Liver (tissue), 9 donors: ENCODE results near the gene MRPL40. TPM values are rescaled to one million over a fixed set of nuclear protein-coding genes. Genes with fewer than 3 reads are reported as not detected.

Source experiments
- DNase-seq: peaks from one replicate; pipeline ENCODE4 v3.0.0-alpha.2; 2017; ENCODE audit warnings: low spot score
- H3K27ac ChIP-seq, 2 donors: one replicate each; pipeline ENCODE4 v1.7.0; 2013; ENCODE audit warnings: inconsistent platforms in 2 of 2, low read length in 2 of 2, control low read depth in 1 of 2, low read depth in 1 of 2, mild to moderate bottlenecking in 1 of 2
- H3K27me3 ChIP-seq, 4 donors: one replicate each; pipeline versions ENCODE4 v1.6.1 to v1.7.0; 2013; ENCODE audit warnings: low read length in 3 of 4, inconsistent platforms in 1 of 4, mild to moderate bottlenecking in 1 of 4, moderate library complexity in 1 of 4; ENCODE audit not compliant: control insufficient read depth in 4 of 4, insufficient read depth in 4 of 4
- H3K36me3 ChIP-seq, 4 donors: one replicate each; pipeline versions ENCODE4 v1.6.1 to v1.7.0; 2013; ENCODE audit warnings: low read length in 3 of 4, mild to moderate bottlenecking in 3 of 4, low read depth in 1 of 4, moderate library complexity in 1 of 4; ENCODE audit not compliant: control insufficient read depth in 4 of 4, insufficient read depth in 3 of 4
- H3K4me1 ChIP-seq, 4 donors: one replicate each; pipeline versions ENCODE4 v1.6.1 to v1.7.0; 2013; ENCODE audit warnings: low read length in 3 of 4, mild to moderate bottlenecking in 3 of 4, moderate library complexity in 1 of 4; ENCODE audit not compliant: control insufficient read depth in 4 of 4, insufficient read depth in 4 of 4
- H3K4me3 ChIP-seq, 3 donors: one replicate each; pipeline versions ENCODE4 v1.6.1 to v1.7.0; 2013; ENCODE audit warnings: low read length in 3 of 3, control low read depth in 1 of 3, low read depth in 1 of 3, mild to moderate bottlenecking in 1 of 3
- H3K9ac ChIP-seq, 2 donors: one replicate each; pipeline ENCODE4 v1.7.0; 2013; ENCODE audit warnings: low read length in 2 of 2, mild to moderate bottlenecking in 2 of 2, moderate library complexity in 2 of 2, control low read depth in 1 of 2, low read depth in 1 of 2
- H3K9me3 ChIP-seq, 4 donors: one replicate each; pipeline versions ENCODE4 v1.6.1 to v1.7.0; 2013; ENCODE audit warnings: low read length in 3 of 4; ENCODE audit not compliant: control insufficient read depth in 4 of 4
- EGR1 ChIP-seq, 2 donors: IDR thresholded peaks; 2 replicates each; pipeline ENCODE4 v1.6.1; 2016 to 2018; ENCODE audit warnings: antibody characterized with exemption in 2 of 2, low read depth in 2 of 2
- FOXA2 ChIP-seq: IDR thresholded peaks from 2 replicates; pipeline ENCODE4 v1.6.1; 2016; ENCODE audit warnings: antibody characterized with exemption
- GABPA ChIP-seq, 2 donors: IDR thresholded peaks in 1 of 2; conservative IDR thresholded peaks in 1 of 2; 2 replicates each; pipeline ENCODE4 v1.6.1; 2016; ENCODE audit warnings: antibody characterized with exemption in 2 of 2, mild to moderate bottlenecking in 1 of 2, moderate library complexity in 1 of 2
- HNF4A ChIP-seq, 2 donors: conservative IDR thresholded peaks; 2 replicates each; pipeline ENCODE4 v1.6.1; 2016; ENCODE audit warnings: antibody characterized with exemption in 2 of 2, mild to moderate bottlenecking in 2 of 2
- HNF4G ChIP-seq: IDR thresholded peaks from 2 replicates; pipeline ENCODE4 v1.6.1; 2016; ENCODE audit warnings: antibody characterized with exemption
- JUND ChIP-seq, 2 donors: IDR thresholded peaks; 2 replicates each; pipeline ENCODE4 v1.6.1; 2016; ENCODE audit warnings: antibody characterized with exemption in 2 of 2
- MAX ChIP-seq: IDR thresholded peaks from 2 replicates; pipeline ENCODE4 v1.6.1; 2016; ENCODE audit warnings: antibody characterized with exemption
- NR2F2 ChIP-seq: IDR thresholded peaks from 2 replicates; pipeline ENCODE4 v1.6.1; 2016; ENCODE audit warnings: antibody characterized with exemption
- RAD21 ChIP-seq, 2 donors: IDR thresholded peaks; 2 replicates each; pipeline ENCODE4 v1.6.1; 2016; ENCODE audit warnings: antibody characterized with exemption in 2 of 2, mild to moderate bottlenecking in 2 of 2
- RXRA ChIP-seq, 2 donors: IDR thresholded peaks; 2 replicates each; pipeline ENCODE4 v1.6.1; 2017 to 2018; ENCODE audit warnings: antibody characterized with exemption in 2 of 2, mild to moderate bottlenecking in 1 of 2
- SP1 ChIP-seq: IDR thresholded peaks from 2 replicates; pipeline ENCODE4 v1.6.1; 2018; ENCODE audit warnings: antibody characterized with exemption, mild to moderate bottlenecking
- TAF1 ChIP-seq: conservative IDR thresholded peaks from 2 replicates; pipeline ENCODE4 v1.6.1; 2016; ENCODE audit warnings: antibody characterized with exemption, mild to moderate bottlenecking
- YY1 ChIP-seq: IDR thresholded peaks from 2 replicates; pipeline ENCODE4 v1.6.1; 2016; ENCODE audit warnings: antibody characterized with exemption, mild to moderate bottlenecking
- WGBS: extraction: QIAGEN DNeasy Blood & Tissue Kit; methylation state at CpG from one replicate; pipeline ENCODE4 v1.1.7; 2013; 5-methylcytosine and 5-hydroxymethylcytosine counted together
- polyA plus RNA-seq, 2 donors: library from polyadenylated mRNA; stranded (reverse) in 1 of 2; unstranded in 1 of 2; fragments of 200-250 nt in 1 of 2; fragments of >200 nt in 1 of 2; fragmentation: Nextera tagmentation in 1 of 2; extraction: Ambion mirVana in 1 of 2; gene quantifications; one replicate each; pipeline versions ENCODE4 v1.2.1 to v1.2.3, GENCODE V29; 2013 to 2015
- total RNA-seq, 2 donors: library from RNA; depleted of rRNA; stranded (reverse); fragments of >200 nt; gene quantifications; one replicate each; pipeline ENCODE4 v1.2.3, GENCODE V29; 2014
- TF ChIP-seq, protein P1 (sequence below): IDR thresholded peaks from 2 replicates; pipeline ENCODE4 v1.6.1; 2016; ENCODE audit warnings: antibody characterized with exemption, mild to moderate bottlenecking
- TF ChIP-seq, protein P2 (sequence below): IDR thresholded peaks from 2 replicates; pipeline ENCODE4 v1.6.1; 2016; ENCODE audit warnings: antibody characterized with exemption
- TF ChIP-seq, protein P3 (sequence below): fragments of 150-350 bp; IDR thresholded peaks from 2 replicates; pipeline ENCODE4 v1.5.1; 2017; ENCODE audit warnings: improper control_type of control experiment, low read depth, low read length; ENCODE audit not compliant: missing input control
- TF ChIP-seq, protein P4 (sequence below): IDR thresholded peaks from 2 replicates; pipeline ENCODE4 v1.6.1; 2016; ENCODE audit warnings: antibody characterized with exemption
- donor health status: healthy.
- donor health status: healthy.
- donor health status: healthy.
- donor health status: healthy.
- donor health status: healthy.

MRPL40 gene
- total and polyA plus RNA-seq, 4 donors = 11.3 to 52.0 (median 27.7) TPM

DNA sequence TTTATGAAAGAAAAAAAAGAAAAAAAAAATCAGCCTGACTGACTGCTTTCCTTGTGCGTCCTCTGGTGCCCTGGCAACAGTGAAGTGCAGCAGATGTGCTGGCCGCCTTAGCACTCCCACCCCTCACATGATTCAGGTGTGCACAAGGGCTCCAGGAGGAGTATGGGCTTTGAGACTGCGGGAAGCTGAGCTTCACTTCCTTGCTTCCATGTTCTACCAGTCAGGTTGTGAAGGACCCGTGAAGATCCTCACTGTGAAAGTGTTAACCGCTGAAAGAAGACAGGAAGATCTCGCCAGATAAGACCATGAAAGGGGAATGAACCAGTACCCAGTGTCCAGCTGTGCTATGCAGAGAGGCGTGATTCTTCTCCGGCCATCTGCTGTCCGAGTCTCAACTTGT is 49.1 kb upstream of the MRPL40 start:
- Histone ChIP-seq H3K36me3 (peaks cover 10 to 67% (median 54%) of the 10 kb centered on the region in 4 donors), H3K27me3 (no peaks in the 10 kb centered on the region), H3K4me3 (no peak overlapping the region), H3K9me3 (no peaks in the 10 kb centered on the region), H3K27ac (no peak overlapping the region), H3K4me1 (peaks cover 0 to 2% (median under 1%) of the 10 kb centered on the region in 4 donors), H3K9ac (no peak overlapping the region)
- DNase-seq = no peak
- TF ChIP-seq EGR1 (IDR thresholded peaks at IDR 0.05; ENCODE audit: low read depth in 2 of 2) = no peak
- TF ChIP-seq SP1 = no peak
- TF ChIP-seq RAD21 (IDR thresholded peaks at IDR 0.05) = no peak
- TF ChIP-seq JUND (IDR thresholded peaks at IDR 0.05) = no peak
- no peak for TF ChIP-seq RXRA (IDR thresholded peaks at IDR 0.05)
- TF ChIP-seq MAX = no peak
- no peak for TF ChIP-seq YY1
- TF ChIP-seq, protein P1, sequence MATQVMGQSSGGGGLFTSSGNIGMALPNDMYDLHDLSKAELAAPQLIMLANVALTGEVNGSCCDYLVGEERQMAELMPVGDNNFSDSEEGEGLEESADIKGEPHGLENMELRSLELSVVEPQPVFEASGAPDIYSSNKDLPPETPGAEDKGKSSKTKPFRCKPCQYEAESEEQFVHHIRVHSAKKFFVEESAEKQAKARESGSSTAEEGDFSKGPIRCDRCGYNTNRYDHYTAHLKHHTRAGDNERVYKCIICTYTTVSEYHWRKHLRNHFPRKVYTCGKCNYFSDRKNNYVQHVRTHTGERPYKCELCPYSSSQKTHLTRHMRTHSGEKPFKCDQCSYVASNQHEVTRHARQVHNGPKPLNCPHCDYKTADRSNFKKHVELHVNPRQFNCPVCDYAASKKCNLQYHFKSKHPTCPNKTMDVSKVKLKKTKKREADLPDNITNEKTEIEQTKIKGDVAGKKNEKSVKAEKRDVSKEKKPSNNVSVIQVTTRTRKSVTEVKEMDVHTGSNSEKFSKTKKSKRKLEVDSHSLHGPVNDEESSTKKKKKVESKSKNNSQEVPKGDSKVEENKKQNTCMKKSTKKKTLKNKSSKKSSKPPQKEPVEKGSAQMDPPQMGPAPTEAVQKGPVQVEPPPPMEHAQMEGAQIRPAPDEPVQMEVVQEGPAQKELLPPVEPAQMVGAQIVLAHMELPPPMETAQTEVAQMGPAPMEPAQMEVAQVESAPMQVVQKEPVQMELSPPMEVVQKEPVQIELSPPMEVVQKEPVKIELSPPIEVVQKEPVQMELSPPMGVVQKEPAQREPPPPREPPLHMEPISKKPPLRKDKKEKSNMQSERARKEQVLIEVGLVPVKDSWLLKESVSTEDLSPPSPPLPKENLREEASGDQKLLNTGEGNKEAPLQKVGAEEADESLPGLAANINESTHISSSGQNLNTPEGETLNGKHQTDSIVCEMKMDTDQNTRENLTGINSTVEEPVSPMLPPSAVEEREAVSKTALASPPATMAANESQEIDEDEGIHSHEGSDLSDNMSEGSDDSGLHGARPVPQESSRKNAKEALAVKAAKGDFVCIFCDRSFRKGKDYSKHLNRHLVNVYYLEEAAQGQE = no peak
- TF ChIP-seq NR2F2 = no peak
- TF ChIP-seq, protein P2, sequence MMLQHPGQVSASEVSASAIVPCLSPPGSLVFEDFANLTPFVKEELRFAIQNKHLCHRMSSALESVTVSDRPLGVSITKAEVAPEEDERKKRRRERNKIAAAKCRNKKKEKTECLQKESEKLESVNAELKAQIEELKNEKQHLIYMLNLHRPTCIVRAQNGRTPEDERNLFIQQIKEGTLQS = no peak
- TF ChIP-seq HNF4A (conservative IDR thresholded peaks at IDR 0.05) = no peak
- TF ChIP-seq, protein P3, sequence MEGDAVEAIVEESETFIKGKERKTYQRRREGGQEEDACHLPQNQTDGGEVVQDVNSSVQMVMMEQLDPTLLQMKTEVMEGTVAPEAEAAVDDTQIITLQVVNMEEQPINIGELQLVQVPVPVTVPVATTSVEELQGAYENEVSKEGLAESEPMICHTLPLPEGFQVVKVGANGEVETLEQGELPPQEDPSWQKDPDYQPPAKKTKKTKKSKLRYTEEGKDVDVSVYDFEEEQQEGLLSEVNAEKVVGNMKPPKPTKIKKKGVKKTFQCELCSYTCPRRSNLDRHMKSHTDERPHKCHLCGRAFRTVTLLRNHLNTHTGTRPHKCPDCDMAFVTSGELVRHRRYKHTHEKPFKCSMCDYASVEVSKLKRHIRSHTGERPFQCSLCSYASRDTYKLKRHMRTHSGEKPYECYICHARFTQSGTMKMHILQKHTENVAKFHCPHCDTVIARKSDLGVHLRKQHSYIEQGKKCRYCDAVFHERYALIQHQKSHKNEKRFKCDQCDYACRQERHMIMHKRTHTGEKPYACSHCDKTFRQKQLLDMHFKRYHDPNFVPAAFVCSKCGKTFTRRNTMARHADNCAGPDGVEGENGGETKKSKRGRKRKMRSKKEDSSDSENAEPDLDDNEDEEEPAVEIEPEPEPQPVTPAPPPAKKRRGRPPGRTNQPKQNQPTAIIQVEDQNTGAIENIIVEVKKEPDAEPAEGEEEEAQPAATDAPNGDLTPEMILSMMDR = no peak
- TF ChIP-seq HNF4G = no peak
- no peak for TF ChIP-seq GABPA (IDR thresholded peaks at IDR 0.05 in 1 of 2, conservative IDR thresholded peaks at IDR 0.05 in 1 of 2)
- no peak for TF ChIP-seq TAF1
- TF ChIP-seq FOXA2 = no peak
- TF ChIP-seq, protein P4, sequence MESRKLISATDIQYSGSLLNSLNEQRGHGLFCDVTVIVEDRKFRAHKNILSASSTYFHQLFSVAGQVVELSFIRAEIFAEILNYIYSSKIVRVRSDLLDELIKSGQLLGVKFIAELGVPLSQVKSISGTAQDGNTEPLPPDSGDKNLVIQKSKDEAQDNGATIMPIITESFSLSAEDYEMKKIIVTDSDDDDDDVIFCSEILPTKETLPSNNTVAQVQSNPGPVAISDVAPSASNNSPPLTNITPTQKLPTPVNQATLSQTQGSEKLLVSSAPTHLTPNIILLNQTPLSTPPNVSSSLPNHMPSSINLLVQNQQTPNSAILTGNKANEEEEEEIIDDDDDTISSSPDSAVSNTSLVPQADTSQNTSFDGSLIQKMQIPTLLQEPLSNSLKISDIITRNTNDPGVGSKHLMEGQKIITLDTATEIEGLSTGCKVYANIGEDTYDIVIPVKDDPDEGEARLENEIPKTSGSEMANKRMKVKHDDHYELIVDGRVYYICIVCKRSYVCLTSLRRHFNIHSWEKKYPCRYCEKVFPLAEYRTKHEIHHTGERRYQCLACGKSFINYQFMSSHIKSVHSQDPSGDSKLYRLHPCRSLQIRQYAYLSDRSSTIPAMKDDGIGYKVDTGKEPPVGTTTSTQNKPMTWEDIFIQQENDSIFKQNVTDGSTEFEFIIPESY = no peak
- WGBS = 86% methylated on average over 9 of the region's 9 CpGs
